Spleen (tissue), 11 donors: ENCODE measurements around the gene CEP164. TPM values are rescaled to one million over a fixed set of nuclear protein-coding genes. Genes with fewer than 3 reads are reported as not detected.

Experiments
- DNase-seq: peaks from one replicate; pipeline ENCODE4 v3.0.0-alpha.2; 2020
- H3K27ac ChIP-seq, 8 donors: fragments of 200-600 bp; sonication (generic) in 7 of 8; 1 replicate in 4 of 8; 2 replicates in 4 of 8; pipeline versions ENCODE4 v1.5.0 to v1.8.0; 2016 to 2021; ENCODE audit warnings: inconsistent platforms in 4 of 8, mild to moderate bottlenecking in 4 of 8, moderate library complexity in 1 of 8
- H3K27me3 ChIP-seq, 7 donors: fragments of 200-600 bp; sonication (generic) in 6 of 7; replicated peaks in 1 of 7; 1 replicate in 4 of 7; 2 replicates in 3 of 7; pipeline versions ENCODE4 v1.5.0 to v1.8.0; 2016 to 2021; ENCODE audit warnings: inconsistent platforms in 3 of 7, mild to moderate bottlenecking in 1 of 7
- H3K36me3 ChIP-seq, 6 donors: fragments of 200-600 bp; sonication (generic) in 5 of 6; 1 replicate in 4 of 6; 2 replicates in 2 of 6; pipeline versions ENCODE4 v1.5.0 to v1.8.0; 2016 to 2021; ENCODE audit warnings: inconsistent platforms in 2 of 6
- H3K4me1 ChIP-seq, 6 donors: fragments of 200-600 bp; sonication (generic) in 5 of 6; 1 replicate in 3 of 6; 2 replicates in 3 of 6; pipeline versions ENCODE4 v1.5.0 to v1.8.0; 2016 to 2021; ENCODE audit warnings: inconsistent platforms in 3 of 6
- H3K4me3 ChIP-seq, 8 donors: fragments of 200-600 bp; sonication (generic) in 7 of 8; 1 replicate in 4 of 8; 2 replicates in 4 of 8; pipeline versions ENCODE4 v1.5.0 to v1.8.0; 2016 to 2021; ENCODE audit warnings: inconsistent platforms in 4 of 8, mild to moderate bottlenecking in 4 of 8, moderate library complexity in 2 of 8
- H3K9me3 ChIP-seq, 8 donors: fragments of 200-600 bp; sonication (generic) in 7 of 8; 1 replicate in 4 of 8; 2 replicates in 4 of 8; pipeline versions ENCODE4 v1.5.0 to v1.8.0; 2016 to 2021; ENCODE audit warnings: inconsistent platforms in 4 of 8
- CTCF ChIP-seq, 11 experiments: fragments of 200-600 bp in 7 of 11; fragments of 450-650 bp in 4 of 11; sonication (generic) in 4 of 11; IDR thresholded peaks in 8 of 11; conservative IDR thresholded peaks in 3 of 11; 1 replicate in 7 of 11; 2 replicates in 4 of 11; pipeline versions ENCODE4 v1.4.0 to v1.8.0; 2016 to 2021; ENCODE audit warnings: antibody characterized with exemption in 11 of 11, inconsistent platforms in 4 of 11, mild to moderate bottlenecking in 1 of 11
- POLR2A ChIP-seq, 3 donors: fragments of 450-650 bp; IDR thresholded peaks; one replicate each; pipeline ENCODE4 v1.5.1; 2017; ENCODE audit warnings: antibody characterized with exemption in 3 of 3, mild to moderate bottlenecking in 1 of 3
- POLR2AphosphoS5 ChIP-seq, 3 donors: sonication (generic); formaldehyde crosslinking; IDR thresholded peaks; one replicate each; pipeline ENCODE4 v1.5.1; 2017; ENCODE audit warnings: antibody characterized with exemption in 3 of 3
- WGBS, 5 donors: extraction: QIAGEN DNeasy Blood & Tissue Kit in 3 of 5; methylation state at CpG; one replicate each; pipeline versions ENCODE4 v1.1.5 to v1.1.7; 2013 to 2018; 5-methylcytosine and 5-hydroxymethylcytosine counted together
- intact Hi-C: fragments of 100-400 bp; cut with DNase I; formaldehyde crosslinking; loops from one replicate; pipeline ENCODE4 v1.15.0; 2023; ENCODE audit warnings: low total_unique reads
- polyA plus RNA-seq, 3 donors: library from polyadenylated mRNA; stranded (reverse); fragments of 200-250 nt; gene quantifications; one replicate each; pipeline ENCODE4 v1.2.1, GENCODE V29; 2013
- total RNA-seq, 7 donors: library from RNA; depleted of rRNA in 3 of 7; stranded (reverse); fragments of >200 nt in 3 of 7; fragmentation: NEBNext Ultra II Directional in 4 of 7; extraction: Animal tissue kit (Norgen Biotek cat#: 25700) in 4 of 7; gene quantifications; one replicate each; pipeline versions ENCODE4 v1.1.0 to v1.2.1, GENCODE V29; 2016 to 2021
- donor health status: healthy with polysubstance abuse.
- donor health status: DM: no; HTN: no; CAD: no; lungs with moderate emphysema.
- donor health status: DM: no; HTN: no; CAD: no.
- donor health status: Bipolar disorder and iron deficiency.
- donor health status: healthy.
- donor health status: DM: no; HTN: no; CAD: no.
- donor health status: DM: yes; HTN: yes; CAD: no.

CEP164 gene
- total and polyA plus RNA-seq, 10 donors: 6.6 to 48.3 (median 27.5) TPM

- H3K27ac ChIP-seq: no peak overlapping the region
- 90 to 100% (median 98%) methylated on average over 2 of the region's 2 CpGs for WGBS, 5 donors
- H3K4me1 ChIP-seq: no peaks in the 10 kb centered on the region
- DNase-seq: no peak
- intact Hi-C loops: no loop called here
- H3K9me3 ChIP-seq: no peaks in the 10 kb centered on the region
- peaks cover 0 to 89% (median 26%) of the 10 kb centered on the region in 6 donors for H3K36me3 ChIP-seq
- no peak overlapping the region for H3K4me3 ChIP-seq
- TF ChIP-seq CTCF (IDR thresholded peaks at IDR 0.05 in 8 of 11, conservative IDR thresholded peaks at IDR 0.05 in 3 of 11): no peak
- no peak for TF ChIP-seq POLR2A (IDR thresholded peaks at IDR 0.05)
- TF ChIP-seq POLR2AphosphoS5 (IDR thresholded peaks at IDR 0.05): no peak
- H3K27me3 ChIP-seq: no peaks in the 10 kb centered on the region
Measured at GRCh38 chr11:117292616-117293015, 35.0 kb upstream of the CEP164 start.

GRCh38 chr11:117295438-117296137 lies 32.1 kb upstream of the CEP164 start:
- peaks cover 0 to 19% (median 7%) of the 10 kb centered on the region in 6 donors for H3K4me1 ChIP-seq
- H3K9me3 ChIP-seq: no peaks in the 10 kb centered on the region
- H3K36me3 ChIP-seq: peaks cover 0 to 60% (median 8%) of the 10 kb centered on the region in 6 donors
- H3K27me3 ChIP-seq: no peaks in the 10 kb centered on the region
- TF ChIP-seq CTCF (IDR thresholded peaks at IDR 0.05 in 8 of 11, conservative IDR thresholded peaks at IDR 0.05 in 3 of 11) (no peak), POLR2AphosphoS5 (IDR thresholded peaks at IDR 0.05) (no peak), POLR2A (IDR thresholded peaks at IDR 0.05) (no peak)
- no peak for DNase-seq
- intact Hi-C loops: no loop called here
- H3K4me3 ChIP-seq: no peak overlapping the region
- 81 to 94% (median 87%) methylated on average over 9 of the region's 9 CpGs for whole genome bisulfite sequencing, 5 donors
- no peak overlapping the region for H3K27ac ChIP-seq

GRCh38 chr11:117296881-117297280 lies 30.8 kb upstream of the CEP164 start:
- H3K27me3 ChIP-seq: no peaks in the 10 kb centered on the region
- no peak overlapping the region for H3K4me3 ChIP-seq
- peaks cover 0 to 47% (median 2%) of the 10 kb centered on the region in 6 donors for H3K36me3 ChIP-seq
- H3K4me1 ChIP-seq: peaks cover 0 to 20% (median 9%) of the 10 kb centered on the region in 6 donors
- H3K9me3 ChIP-seq: no peaks in the 10 kb centered on the region
- WGBS, 5 donors: 81 to 96% (median 91%) methylated on average over 6 of the region's 6 CpGs
- TF ChIP-seq CTCF (IDR thresholded peaks at IDR 0.05 in 8 of 11, conservative IDR thresholded peaks at IDR 0.05 in 3 of 11) (no peak), POLR2A (IDR thresholded peaks at IDR 0.05) (no peak), POLR2AphosphoS5 (IDR thresholded peaks at IDR 0.05) (no peak)
- no peak for DNase-seq
- intact Hi-C loops: no loop called here
- H3K27ac ChIP-seq: no peak overlapping the region

GRCh38 chr11:117298195-117298594 lies 29.5 kb upstream of the CEP164 start:
- Histone ChIP-seq H3K36me3 (peaks cover 0 to 35% (median 2%) of the 10 kb centered on the region in 6 donors), H3K9me3 (no peaks in the 10 kb centered on the region), H3K4me1 (peaks cover 0 to 20% (median 9%) of the 10 kb centered on the region in 6 donors), H3K27ac (no peak overlapping the region), H3K4me3 (no peak overlapping the region), H3K27me3 (no peaks in the 10 kb centered on the region)
- intact Hi-C loops: no loop called here
- TF ChIP-seq POLR2AphosphoS5 (IDR thresholded peaks at IDR 0.05) (no peak), CTCF (IDR thresholded peaks at IDR 0.05 in 8 of 11, conservative IDR thresholded peaks at IDR 0.05 in 3 of 11) (no peak), POLR2A (IDR thresholded peaks at IDR 0.05) (no peak)
- DNase-seq: no peak
- WGBS, 5 donors: 94 to 97% (median 96%) methylated on average over 8 of the region's 8 CpGs
